GM21737 (cell line): Measurements from ENCODE around the gene RNF187.
A peak's percentile ranks its signal among the peaks of the same experiment; 100 is the strongest.
"Not testable (repeated sequence)": the region's sequence is repeated elsewhere in the genome, so short reads cannot be mapped to it uniquely, and the experiment has no call there.

Experiments
- ATAC-seq: cut with Tn5 transposase; IDR thresholded peaks from one replicate; pipeline ENCODE4 v1.9.1; 2021; ENCODE audit warnings: mild to moderate bottlenecking, moderate library complexity; ENCODE audit not compliant: unreplicated experiment

RNF187 gene

DNA sequence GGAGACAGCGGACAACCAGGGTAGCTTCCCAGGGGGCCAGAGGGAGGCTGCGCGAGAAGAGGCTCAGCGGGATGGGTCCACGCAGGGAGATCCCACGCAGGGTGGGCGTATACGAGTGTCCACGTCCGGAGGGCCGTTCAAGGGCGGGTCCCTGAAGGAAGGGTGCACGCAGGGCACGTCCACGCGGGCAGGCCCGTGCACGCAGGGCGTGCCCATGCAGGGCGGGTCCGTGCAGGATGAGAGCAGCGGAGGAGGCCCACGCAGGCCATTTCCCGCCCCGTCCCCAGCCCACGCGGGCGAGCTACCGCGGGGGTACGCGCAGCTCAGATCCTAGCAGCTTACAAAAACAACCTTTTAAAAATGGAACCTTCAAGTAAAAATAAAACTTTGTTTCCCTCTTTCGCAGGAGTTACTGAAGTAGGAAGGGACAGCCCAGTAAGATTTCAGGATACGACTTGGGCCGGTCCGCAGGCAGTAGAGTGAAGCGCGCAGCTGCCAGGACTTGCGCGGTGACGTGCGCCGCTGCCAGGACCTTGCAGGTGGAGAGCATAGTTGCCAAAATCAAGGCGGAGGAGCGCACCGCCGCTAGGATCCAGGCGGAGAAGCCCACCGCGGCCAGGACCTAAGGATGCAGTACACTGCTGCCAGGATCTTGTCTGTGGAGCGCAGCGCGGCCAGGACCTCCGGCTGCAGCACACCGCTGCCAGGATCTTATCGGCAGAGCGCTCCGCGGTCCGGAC lies 416 bp upstream of the RNF187 start:
- ATAC-seq, result peak; percentile 47

DNA sequence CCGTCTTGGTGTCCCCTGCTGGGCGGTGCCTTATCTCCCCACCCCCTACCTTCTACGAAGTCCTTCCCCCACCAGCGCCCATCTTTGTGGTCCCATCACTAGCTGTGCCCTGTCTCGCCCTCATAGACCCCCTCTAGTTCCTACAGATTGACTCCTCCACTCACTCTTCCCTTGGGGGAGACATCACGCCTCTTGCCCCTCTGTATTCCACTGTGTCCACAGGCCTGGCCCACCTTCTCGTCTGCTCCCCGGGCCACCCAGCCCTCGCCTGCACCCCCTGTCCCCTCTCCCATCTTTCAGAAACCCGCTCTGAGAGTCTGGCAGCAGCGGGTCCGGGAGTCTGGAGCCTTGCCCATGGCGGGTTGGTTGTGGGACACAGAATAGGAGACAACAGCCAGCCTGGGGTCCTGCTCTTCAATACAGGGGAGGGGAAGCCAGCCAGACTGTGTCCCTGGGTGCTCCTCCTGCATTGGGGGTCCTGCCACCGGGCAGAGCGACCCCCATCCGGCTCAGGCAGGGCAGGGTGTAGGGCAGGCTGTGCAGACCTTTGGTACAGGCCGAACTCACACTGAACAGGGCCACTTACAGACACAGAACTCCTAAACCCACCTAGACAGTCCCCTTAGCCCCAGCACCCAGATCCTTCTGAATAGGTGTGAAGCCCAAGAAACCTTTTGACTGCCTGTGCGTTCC lies 1.1 kb downstream of the RNF187 start:
- no peak for ATAC-seq

DNA sequence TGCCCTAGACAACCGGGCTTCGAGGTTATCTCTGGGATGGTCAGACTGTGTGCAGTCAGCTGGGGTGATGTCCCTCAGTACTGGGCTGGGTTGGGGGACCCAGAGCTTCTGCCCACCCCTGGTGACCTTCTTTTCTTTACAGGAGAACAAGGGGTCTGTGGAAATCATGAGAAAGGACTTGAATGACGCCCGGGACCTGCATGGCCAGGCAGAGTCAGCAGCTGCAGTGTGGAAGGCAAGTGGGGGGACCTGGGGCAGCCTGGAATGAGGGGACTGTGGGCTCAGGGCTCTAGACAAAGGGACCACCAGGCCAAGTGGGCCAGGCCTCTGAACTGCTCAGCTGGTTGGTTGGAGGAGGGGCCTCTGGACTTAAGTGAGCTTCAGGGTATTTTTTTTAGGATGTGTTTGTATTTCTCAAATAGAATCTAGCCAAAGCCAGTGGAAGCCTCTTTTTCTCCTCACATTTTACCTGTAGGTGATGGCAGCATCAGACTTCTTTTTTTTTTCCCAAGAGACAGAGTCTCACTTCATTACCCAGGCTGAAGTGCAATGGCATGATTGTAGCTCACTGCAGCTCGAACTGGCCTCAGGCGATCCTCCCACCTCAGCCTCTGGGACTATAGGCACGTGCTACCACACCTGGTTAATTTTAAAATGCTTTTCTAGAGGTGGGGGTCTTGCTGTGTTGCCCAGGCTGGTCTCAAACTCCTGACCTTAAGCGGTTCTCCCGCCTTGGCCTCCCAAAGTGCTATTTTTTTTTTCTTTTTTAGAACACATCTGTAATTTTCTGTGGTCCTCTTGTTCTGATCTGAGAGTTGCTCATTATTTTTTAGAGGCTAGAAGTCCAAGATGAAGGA lies 1.9 kb downstream of the RNF187 start:
- no peak for ATAC-seq

DNA sequence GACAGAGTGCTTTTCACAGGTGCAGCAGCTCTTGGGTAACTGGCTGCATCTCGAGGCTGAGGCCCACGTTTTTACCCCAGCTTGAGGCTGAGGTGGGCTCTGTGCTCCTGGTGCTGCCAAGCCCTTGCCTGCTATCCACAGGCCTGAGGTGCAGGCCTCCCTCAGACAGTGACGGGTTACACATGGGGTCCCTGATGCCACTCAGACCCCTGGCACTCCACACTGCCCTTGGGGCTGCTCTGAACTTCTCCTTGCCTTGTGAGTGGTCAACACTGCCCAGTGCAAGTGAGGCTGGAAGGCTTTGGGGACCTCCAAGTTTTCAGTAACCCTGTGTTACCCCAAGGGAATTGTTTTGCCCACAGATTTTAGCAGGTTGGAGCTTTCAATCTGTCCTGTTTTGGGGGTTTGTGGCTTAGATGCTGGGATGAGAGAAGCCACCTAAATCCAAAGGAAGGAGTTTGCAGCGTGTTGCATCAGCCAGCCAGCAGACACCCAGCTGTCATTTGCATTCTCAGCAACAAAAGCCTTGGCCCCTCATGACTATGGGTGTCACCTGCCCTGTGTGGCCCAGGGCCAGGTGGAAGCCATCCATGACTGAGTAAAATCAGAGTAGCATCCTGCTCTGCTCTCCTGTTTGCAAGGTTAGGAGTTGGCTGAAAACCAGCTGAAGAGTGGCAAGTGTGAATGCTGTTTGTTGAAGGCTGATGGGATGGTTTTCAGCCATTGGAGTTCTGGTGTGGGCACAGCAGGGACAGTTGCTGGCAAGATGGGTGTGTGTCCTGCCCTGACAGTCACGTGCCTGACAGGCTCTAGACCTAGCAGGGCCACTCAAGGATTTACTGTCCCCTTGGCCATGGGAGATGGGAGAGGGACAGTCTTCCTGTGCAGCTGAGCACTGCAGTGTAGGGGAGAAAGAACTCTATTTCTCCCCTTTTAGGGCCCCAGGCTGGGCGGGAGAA lies 3.2 kb downstream of the RNF187 start:
- ATAC-seq, result no peak

DNA sequence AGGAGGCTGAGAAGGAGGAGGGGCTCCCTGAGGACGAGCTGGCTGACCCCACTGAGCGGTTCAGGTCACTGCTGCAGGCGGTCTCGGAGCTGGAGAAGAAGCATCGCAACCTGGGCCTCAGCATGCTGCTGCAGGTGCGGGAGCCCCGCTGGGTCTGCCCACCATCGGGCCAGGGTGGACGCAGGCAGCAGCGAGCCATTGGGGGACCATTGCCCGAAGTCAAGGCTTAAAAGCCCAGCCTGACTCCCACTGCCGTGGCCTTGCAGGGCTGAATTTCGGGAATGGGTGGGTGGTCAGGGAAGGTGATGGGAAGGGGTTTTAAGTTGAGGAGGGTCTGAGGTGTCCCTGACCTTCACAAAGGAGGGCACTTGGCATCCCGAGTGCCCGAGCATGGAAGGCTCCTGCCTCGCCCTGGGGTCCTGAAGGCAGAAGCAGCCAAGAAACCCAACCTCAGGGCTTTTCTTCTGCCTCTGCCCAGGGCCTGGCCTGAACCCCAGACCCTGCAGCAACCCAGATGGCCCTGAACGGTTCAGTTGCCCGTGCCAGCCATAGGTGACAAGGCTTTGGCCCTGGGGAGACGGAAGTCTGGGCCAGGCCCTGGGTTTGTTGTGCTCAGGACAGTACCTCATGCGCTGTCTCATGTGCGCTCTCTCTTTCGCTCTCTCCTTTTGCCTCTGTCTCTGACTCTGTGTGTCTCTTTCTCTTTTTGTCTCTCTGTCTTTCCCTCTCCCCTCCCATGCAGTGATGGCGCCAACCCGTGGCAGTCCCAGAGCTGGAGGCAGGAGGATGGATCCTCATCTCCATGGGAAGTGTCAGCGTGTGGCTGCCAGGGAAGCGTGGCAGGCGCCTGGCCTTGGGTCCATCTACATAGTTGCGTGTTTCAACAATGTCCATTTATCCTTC lies 6.2 kb downstream of the RNF187 start:
- ATAC-seq, result no peak

DNA sequence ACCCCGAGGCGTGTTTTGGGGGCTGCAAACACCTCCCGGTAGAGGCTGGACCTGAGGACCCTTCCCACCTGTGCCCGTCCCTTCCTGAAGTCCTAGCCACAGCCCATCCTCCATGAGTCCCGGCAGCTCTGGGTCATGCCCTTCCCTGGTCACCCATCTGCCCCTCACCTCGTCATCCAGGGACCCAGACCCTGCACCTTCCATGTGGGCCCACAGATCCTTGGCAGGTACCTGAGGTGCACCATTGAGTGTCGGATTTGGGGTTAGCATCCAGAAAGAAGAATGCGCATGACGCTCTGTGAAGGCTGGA lies 6.8 kb downstream of the RNF187 start:
- ATAC-seq, result no peak

DNA sequence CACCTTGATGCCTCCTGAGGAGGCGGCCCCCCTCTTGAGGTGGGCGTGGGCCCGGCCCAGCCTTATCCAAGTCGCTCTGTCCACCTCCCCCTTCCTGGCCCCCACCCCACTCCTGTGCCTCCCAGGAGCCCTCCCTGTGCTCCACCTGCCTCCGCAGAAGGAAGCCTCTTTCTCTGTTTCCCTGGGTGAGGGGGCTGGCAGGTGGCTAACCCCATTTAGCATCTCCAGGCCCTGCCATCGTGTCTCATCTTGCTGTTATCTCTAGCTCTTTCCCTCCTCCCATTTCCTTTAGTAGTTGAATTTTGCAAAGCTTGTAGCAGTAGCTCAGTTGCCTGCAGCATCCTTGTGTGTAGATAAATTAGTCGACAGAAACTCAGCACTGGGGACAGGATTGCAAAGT lies 7.2 kb downstream of the RNF187 start:
- no peak for ATAC-seq

DNA sequence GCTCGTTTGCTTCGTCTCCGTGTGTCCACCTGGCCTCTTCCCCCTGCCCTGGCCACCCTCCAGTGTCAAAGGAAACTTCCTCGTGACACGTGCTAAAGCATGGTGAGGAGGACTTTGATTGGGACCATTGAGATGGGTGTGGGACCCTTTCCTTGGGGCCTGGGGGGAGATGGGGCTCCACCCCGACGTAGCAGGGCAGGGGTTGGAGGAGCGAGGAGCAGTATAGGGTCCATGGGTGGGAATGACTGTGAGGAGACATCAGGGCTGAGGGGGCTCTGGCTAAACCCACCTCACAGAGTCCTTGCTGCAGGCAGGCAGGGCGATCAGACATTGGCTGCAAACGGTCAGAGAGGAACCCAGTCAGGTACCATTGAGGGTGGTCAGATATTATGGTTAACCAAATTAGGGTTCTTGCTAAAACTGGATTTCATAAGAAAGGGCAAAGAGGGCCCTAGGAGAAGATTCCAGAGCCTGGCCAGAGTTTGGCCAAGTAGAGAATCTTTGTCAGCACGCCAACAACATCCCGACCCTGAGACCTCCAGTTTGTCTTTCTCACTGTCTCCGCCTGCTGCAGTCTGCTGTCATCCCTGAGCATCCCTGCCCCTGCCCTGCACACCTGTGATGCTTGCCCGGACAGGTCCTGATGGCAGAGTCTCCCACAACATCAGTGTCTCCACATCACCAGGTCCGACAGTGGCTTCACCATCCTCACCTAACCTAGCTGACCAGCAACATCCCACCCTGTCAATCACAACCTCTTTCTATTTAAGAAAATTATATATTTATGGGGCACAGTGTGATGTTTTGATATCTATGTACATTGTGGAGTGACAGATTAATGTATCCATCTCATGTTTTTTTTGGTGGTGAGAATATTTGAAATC lies 8.0 kb downstream of the RNF187 start:
- ATAC-seq, result no peak

DNA sequence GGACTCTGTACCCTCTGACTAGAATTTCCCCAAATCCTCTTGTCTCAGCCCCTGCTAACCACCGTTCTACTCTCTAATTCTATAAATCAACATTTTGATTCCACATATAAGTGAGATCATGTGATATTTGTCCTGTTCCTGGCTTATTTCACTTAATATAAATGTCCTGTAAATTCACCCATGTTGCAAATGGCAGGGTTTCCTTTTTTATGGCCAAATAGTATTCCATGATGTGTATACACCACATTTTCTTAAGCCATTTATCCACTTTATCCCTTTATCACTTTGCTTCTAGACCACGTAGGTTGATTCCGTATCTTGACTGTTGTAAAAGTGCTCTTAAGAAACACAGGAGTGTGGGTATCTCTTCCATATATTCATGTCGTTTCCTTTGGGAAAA lies 8.9 kb downstream of the RNF187 start:
- ATAC-seq, result no peak

DNA sequence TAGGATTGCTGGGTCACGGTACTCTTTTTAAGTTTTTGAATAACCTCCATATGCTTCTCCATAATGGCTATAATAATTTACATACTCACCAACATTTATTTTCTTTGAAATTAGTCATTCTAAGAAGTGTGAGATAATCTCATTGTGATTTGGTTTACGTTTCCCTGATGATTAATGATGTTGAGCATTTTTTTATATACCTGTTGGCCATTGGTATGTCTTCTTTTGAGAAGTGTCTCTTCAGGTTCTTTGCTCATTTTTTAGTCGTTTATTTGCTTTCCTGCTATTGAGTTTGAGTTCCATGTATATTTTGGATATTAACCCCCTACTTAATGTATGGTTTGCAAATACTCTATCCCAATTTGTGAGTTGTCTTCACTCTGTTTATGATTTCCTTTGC lies 9.3 kb downstream of the RNF187 start:
- ATAC-seq, result no peak

DNA sequence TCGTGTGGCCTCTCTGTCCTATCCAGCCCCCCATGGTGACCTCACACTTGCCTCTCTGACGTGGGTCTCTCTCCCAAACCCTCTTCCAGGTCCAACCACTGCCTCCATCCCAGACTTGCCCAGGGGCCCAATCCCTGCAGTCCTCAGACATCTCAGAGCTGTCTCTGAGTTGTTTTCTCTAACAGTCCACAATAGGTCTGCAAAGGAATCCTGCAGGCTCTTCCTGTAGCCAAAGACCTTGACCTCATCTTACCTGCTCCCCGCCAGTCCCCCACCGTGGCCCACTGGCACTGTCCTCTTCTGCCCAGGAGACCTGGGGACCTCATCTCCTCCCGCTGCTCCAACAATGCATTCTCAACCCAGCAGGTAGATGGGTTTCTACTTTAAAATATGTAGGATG lies 10.0 kb downstream of the RNF187 start:
- ATAC-seq, result no peak

DNA sequence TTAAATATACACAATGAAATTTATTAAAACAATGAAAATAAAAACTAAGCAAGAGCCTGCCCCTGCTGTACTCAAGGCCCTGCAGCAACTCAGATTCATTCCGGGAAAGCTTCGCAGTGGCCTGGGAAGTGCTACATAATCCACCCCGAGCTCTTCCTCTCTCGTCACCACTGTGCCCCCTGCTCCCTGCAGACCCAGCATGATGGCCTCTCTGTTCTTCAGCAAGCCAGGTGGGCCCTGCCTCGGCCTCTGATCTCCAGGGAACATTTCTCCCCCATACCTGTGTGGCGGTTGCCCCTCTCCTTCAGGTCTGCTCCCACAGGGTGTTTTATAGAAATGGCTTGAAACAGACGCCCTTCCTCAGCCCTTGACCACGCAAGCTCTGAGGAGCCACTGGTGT lies 10.6 kb downstream of the RNF187 start:
- ATAC-seq, result no peak

DNA sequence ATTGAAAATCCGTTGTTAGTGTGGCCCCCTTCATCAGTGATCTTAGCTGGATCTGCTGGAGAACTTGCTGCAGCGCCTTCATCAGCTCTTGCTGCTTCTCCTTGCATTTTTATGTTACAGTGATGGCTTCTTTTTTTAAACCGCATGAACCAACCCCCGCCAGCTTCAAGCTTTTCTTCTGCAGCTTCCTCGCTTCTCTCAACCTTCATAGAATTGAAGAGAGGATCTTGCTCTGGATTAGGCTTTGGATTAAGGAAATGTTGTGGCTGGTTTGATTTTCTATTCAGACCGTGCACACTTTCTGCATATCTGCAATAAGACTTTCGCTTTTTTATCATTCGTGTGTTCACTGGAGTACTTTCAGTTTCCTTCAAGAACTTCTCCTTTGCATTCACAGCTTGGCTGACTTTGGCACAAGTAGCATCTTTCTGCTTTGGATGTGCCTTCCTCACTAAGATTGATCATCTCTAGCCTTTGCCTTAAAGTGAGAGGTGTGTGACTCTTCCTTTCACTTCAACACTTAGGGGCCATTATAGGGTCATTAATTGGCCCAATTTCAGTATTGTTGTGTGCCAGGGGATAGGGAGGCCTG lies 13.1 kb downstream of the RNF187 start:
- no peak for ATAC-seq

DNA sequence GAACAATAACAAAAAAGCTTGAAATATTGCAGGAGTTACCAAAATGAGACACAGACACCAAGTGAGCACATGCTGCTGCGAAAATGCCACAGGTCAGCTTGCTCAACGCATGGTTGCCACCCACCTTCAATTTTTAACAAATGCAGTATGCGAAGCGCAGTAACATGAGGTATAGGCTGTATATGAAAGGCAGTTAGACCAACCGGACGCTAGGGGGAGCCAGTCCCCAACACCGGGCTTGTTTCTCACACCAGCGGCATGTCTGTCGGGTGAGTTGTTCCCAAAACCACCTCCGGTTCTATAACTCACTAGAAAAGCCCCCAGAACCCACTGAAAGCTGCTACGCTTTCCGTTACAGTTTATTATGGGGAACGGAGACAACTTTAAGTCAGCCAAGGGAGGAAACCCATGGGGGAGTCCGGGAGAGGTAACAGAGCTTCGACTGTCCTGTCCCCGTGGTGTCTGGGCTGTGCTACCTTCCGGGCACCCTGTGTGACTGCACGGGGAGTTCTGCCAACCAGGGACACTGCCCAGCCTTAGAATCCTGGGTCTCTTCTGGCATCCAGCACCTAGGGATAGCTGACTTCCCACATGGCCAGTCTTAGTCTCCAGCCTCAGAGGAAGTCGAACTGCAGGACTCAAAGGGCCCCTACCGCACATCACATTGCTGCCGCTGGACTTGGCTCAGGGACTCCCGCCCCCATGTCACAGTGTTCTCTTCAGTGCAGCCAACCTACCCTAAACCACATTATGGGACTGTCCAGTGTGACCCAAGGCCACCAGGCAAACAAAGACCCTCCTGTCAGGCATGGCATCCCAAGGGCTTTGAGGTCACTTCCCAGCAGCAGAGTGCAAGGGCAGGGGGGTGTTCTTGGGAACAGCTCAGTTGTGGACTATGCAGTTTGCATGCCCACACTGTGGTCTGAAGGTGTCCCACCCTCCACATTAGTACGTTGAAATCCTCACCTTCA lies 14.0 kb downstream of the RNF187 start:
- ATAC-seq, result peak; percentile 87

DNA sequence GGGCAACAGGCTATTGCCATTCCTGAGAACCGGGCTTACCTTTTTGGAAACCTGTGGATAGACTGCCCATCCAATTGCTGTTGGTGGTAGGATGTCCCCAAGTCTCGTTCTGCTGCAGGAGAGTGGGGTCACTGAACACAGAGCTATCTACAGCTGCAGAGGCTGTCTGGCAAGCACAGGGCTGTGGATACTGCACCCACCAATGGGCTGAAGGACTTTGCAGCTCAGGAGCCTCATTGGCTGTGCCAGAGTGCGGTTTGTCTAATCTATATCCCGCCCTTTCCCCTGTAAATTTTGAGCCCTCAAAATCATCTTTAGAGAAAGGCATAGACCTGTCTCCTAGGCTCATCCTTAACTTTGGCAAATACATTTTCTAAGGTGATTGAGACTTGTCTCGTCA lies 15.3 kb downstream of the RNF187 start:
- no peak for ATAC-seq

DNA sequence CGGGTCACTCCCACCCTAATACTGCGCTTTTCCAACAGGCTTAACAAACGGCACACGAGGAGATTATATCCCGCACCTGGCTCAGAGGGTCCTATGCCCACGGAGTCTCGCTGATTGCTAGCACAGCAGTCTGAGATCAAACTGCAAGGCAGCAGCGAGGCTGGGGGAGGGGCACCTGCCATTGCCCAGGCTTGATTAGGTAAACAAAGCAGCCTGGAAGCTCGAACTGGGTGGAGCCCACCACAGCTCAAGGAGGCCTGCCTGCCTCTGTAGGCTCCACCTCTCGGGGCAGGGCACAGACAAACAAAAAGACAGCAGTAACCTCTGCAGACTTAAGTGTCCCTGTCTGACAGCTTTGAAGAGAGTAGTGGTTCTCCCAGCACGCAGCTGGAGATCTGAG lies 18.8 kb downstream of the RNF187 start:
- not testable (repeated sequence) for ATAC-seq

DNA sequence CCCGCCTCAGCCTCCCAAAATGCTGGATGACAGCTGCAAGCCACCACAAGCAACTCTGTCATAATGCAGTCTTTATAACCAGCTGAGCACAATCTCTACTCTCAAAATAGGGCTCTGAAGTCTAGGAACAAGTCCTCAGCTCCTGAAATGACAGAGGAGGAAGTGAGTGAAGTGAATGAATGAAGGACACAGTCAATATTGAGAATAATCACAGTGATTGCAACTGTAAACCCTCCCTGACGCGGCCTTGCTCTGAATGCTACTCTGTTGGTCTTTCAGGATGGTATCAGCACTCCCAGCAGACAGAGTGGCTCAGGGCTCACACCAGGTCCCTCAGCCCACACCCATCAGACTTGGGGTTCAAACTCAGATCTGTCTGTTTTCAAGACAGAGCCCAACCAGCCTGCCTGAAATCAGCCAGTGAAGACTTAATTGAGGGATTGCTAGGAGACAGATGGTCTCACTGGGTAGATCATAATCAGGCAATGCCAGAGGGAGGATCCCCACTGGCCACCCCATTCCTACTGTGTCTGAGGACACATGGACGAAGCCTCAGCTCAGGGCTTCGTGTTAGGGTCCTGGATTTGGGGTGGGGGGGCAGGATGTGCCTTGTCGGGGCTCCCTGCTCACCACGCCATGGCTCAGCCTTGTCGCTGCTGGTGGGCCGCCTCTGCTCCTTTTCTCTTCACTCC lies 20.9 kb downstream of the RNF187 start:
- no peak for ATAC-seq
